HepG2 (cell line): ENCODE data around the gene SRSF3. TPM values are rescaled to one million over a fixed set of nuclear protein-coding genes. Genes with fewer than 3 reads are reported as not detected.
A peak's percentile ranks its signal among the peaks of the same experiment; 100 is the strongest.

Source experiments
- CBX1 ChIP-seq: IDR thresholded peaks from one replicate; pipeline ENCODE4 v1.6.1; 2016; ENCODE audit warnings: antibody characterized with exemption, low read depth
- EP300 ChIP-seq, 3 experiments: sonication (generic) in 1 of 3; formaldehyde crosslinking in 1 of 3; IDR thresholded peaks; 2 replicates each; pipeline versions ENCODE4 v1.5.1 to v1.6.1; 2011 to 2020; ENCODE audit warnings: low read depth in 2 of 3, low read length in 2 of 3, borderline replicate concordance in 1 of 3, improper control_type of control experiment in 1 of 3, mild to moderate bottlenecking in 1 of 3, missing genetic modification reagents in 1 of 3, moderate library complexity in 1 of 3
- KMT2B ChIP-seq: IDR thresholded peaks from 2 replicates; pipeline ENCODE4 v1.6.1; 2016; ENCODE audit warnings: missing genetic modification reagents, missing compliant biosample characterization
- NFYC ChIP-seq: IDR thresholded peaks from 2 replicates; pipeline ENCODE4 v1.6.1; 2016; ENCODE audit warnings: missing genetic modification reagents, missing compliant biosample characterization
- RCOR2 ChIP-seq: IDR thresholded peaks from 2 replicates; pipeline ENCODE4 v1.6.1; 2016; ENCODE audit warnings: missing biosample characterization, missing genetic modification reagents
- ZNF496 ChIP-seq: sonication (generic); formaldehyde crosslinking; IDR thresholded peaks from 2 replicates; pipeline ENCODE4 v1.8.1; 2023; ENCODE audit warnings: mild to moderate bottlenecking, moderate library complexity, missing genetic modification reagents; ENCODE audit not compliant: insufficient replicate concordance
- ZNF788 ChIP-seq: sonication (generic); formaldehyde crosslinking; IDR thresholded peaks from 2 replicates; pipeline ENCODE4 v1.5.0; 2020; ENCODE audit warnings: mild to moderate bottlenecking, missing genetic modification reagents, borderline replicate concordance
- ZSCAN21 ChIP-seq: sonication (generic); formaldehyde crosslinking; IDR thresholded peaks from 2 replicates; pipeline ENCODE4 v1.8.0; 2022; ENCODE audit warnings: mild to moderate bottlenecking, missing genetic modification reagents, moderate library complexity, borderline replicate concordance
- polyA plus RNA-seq, 8 experiments: library from polyadenylated mRNA; depleted of rRNA in 3 of 8; stranded (reverse) in 7 of 8; unstranded in 1 of 8; fragments of >200 nt; fragmentation: Illumina TruSeq in 4 of 8; extraction: Trizol in 4 of 8; gene quantifications; 2 replicates each; pipeline versions ENCODE4 v1.2.1 to v1.2.3, GENCODE V29; 2011 to 2016; ENCODE audit warnings: low read depth in 4 of 8, missing spikeins in 1 of 8, mixed read lengths in 1 of 8; ENCODE audit not compliant: insufficient read depth in 1 of 8
- total RNA-seq, 5 experiments: library from RNA; depleted of rRNA; stranded (reverse); fragments of >200 nt; fragmentation: Illumina TruSeq; extraction: Trizol; gene quantifications; 2 replicates each; pipeline ENCODE4 v1.2.3, GENCODE V29; 2016; ENCODE audit warnings: low read depth in 1 of 5
- TF ChIP-seq, protein P1 (sequence below): sonication (generic); formaldehyde crosslinking; IDR thresholded peaks from 2 replicates; pipeline ENCODE4 v1.4.0; 2020; ENCODE audit warnings: low read depth, missing genetic modification reagents
- TF ChIP-seq, protein P2 (sequence below): sonication (generic); formaldehyde crosslinking; IDR thresholded peaks from 2 replicates; pipeline ENCODE4 v1.8.1; 2023; ENCODE audit warnings: mild to moderate bottlenecking, inconsistent platforms, moderate library complexity, missing genetic modification reagents, borderline replicate concordance

Gene SRSF3
- total and polyA plus RNA-seq, 2 of the 13 experiments (the other 11 are each of a cell fraction or from before 2014, with no cell fraction given), result 206 to 684 TPM

- 0 out of 2 replicates have a peak, but pooled peaks have one; percentile 7 for TF ChIP-seq RCOR2 (CRISPR knock-in tag)
- TF ChIP-seq CBX1, result no peak
- no peak for TF ChIP-seq EP300 (IDR thresholded peaks at IDR 0.05; ENCODE audit: low read depth in 2 of 2, low read length in 2 of 2)
- no peak for TF ChIP-seq EP300 (CRISPR knock-in tag; IDR thresholded peaks at IDR 0.05; ENCODE audit: borderline replicate concordance)
- TF ChIP-seq ZNF788 (CRISPR knock-in tag), result no peak
- TF ChIP-seq, protein P1, sequence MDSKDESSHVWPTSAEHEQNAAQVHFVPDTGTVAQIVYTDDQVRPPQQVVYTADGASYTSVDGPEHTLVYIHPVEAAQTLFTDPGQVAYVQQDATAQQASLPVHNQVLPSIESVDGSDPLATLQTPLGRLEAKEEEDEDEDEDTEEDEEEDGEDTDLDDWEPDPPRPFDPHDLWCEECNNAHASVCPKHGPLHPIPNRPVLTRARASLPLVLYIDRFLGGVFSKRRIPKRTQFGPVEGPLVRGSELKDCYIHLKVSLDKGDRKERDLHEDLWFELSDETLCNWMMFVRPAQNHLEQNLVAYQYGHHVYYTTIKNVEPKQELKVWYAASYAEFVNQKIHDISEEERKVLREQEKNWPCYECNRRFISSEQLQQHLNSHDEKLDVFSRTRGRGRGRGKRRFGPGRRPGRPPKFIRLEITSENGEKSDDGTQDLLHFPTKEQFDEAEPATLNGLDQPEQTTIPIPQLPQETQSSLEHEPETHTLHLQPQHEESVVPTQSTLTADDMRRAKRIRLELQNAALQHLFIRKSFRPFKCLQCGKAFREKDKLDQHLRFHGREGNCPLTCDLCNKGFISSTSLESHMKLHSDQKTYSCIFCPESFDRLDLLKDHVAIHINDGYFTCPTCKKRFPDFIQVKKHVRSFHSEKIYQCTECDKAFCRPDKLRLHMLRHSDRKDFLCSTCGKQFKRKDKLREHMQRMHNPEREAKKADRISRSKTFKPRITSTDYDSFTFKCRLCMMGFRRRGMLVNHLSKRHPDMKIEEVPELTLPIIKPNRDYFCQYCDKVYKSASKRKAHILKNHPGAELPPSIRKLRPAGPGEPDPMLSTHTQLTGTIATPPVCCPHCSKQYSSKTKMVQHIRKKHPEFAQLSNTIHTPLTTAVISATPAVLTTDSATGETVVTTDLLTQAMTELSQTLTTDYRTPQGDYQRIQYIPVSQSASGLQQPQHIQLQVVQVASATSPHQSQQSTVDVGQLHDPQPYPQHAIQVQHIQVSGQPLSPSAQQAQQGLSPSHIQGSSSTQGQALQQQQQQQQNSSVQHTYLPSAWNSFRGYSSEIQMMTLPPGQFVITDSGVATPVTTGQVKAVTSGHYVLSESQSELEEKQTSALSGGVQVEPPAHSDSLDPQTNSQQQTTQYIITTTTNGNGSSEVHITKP (CRISPR knock-in tag), result peak; percentile 13; the same call in 1 of the 2 replicates
- no peak for TF ChIP-seq NFYC
- TF ChIP-seq, protein P2, sequence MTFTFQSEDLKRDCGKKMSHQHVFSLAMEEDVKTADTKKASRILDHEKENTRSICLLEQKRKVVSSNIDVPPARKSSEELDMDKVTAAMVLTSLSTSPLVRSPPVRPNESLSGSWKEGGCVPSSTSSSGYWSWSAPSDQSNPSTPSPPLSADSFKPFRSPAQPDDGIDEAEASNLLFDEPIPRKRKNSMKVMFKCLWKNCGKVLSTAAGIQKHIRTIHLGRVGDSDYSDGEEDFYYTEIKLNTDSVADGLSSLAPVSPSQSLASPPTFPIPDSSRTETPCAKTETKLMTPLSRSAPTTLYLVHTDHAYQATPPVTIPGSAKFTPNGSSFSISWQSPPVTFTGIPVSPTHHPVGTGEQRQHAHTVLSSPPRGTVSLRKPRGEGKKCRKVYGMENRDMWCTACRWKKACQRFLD (CRISPR knock-in tag), result no peak
- no peak for TF ChIP-seq ZNF496 (CRISPR knock-in tag)
- TF ChIP-seq ZSCAN21 (CRISPR knock-in tag), result no peak
- 0 out of 2 replicates have a peak, but pooled peaks have one; percentile 3 for TF ChIP-seq KMT2B (CRISPR knock-in tag)
- TF ChIP-seq, all 625 proteins: peak for 7
Measured at GRCh38 chr6:36580184-36580526, 14.0 kb upstream of the SRSF3 start (continued).
